PFSK-1 (cell line): Measurements from ENCODE around the gene KLHL8.

Source experiments
- FOXP2 ChIP-seq: optimal IDR thresholded peaks from 2 replicates; pipeline ENCODE3; 2011; ENCODE audit warnings: borderline replicate concordance, control low read depth, inconsistent platforms; ENCODE audit not compliant: insufficient read depth; ENCODE audit errors: extremely low read length, extremely low read depth
- POLR2AphosphoS5 ChIP-seq: IDR thresholded peaks from 2 replicates; pipeline ENCODE4 v1.6.1; 2012; ENCODE audit warnings: low read depth, mild to moderate bottlenecking, control low read depth, low read length, moderate library complexity
- REST ChIP-seq, 2 experiments: IDR thresholded peaks; 2 replicates each; pipeline versions ENCODE4 v1.6.1 to v1.8.0; 2011 to 2012; ENCODE audit warnings: low read depth in 2 of 2, low read length in 2 of 2, control low read depth in 1 of 2, inconsistent platforms in 1 of 2, mild to moderate bottlenecking in 1 of 2, moderate library complexity in 1 of 2; ENCODE audit not compliant: insufficient read depth in 1 of 2
- SIN3A ChIP-seq: IDR thresholded peaks from 2 replicates; pipeline ENCODE4 v1.6.1; 2012; ENCODE audit warnings: mild to moderate bottlenecking, low read length, moderate library complexity, borderline replicate concordance; ENCODE audit not compliant: insufficient read depth
- TAF1 ChIP-seq: IDR thresholded peaks from 2 replicates; pipeline ENCODE4 v1.6.1; 2012; ENCODE audit warnings: low read length, control low read depth, borderline replicate concordance; ENCODE audit not compliant: insufficient read depth

Gene KLHL8

GRCh38 chr4:87262886-87263285 is 42.5 kb upstream of the KLHL8 start:
- no peak for TF ChIP-seq POLR2AphosphoS5
- no peak for TF ChIP-seq TAF1

GRCh38 chr4:87260477-87260876 is 40.1 kb upstream of the KLHL8 start:
- TF ChIP-seq SIN3A (no peak), FOXP2 (no peak), POLR2AphosphoS5 (no peak), REST (IDR thresholded peaks at IDR 0.05; ENCODE audit: insufficient read depth in 1 of 2, low read depth in 2 of 2, low read length in 2 of 2) (no peak), TAF1 (no peak)

- TF ChIP-seq TAF1 (no peak), REST (IDR thresholded peaks at IDR 0.05; ENCODE audit: insufficient read depth in 1 of 2, low read depth in 2 of 2, low read length in 2 of 2) (no peak), SIN3A (no peak), POLR2AphosphoS5 (no peak), FOXP2 (no peak)
Measured at GRCh38 chr4:87258677-87259076, 38.3 kb upstream of the KLHL8 start.

GRCh38 chr4:87257523-87257922 is 37.1 kb upstream of the KLHL8 start:
- TF ChIP-seq POLR2AphosphoS5: no peak
- no peak for TF ChIP-seq SIN3A
- no peak for TF ChIP-seq REST (IDR thresholded peaks at IDR 0.05; ENCODE audit: insufficient read depth in 1 of 2, low read depth in 2 of 2, low read length in 2 of 2)
- TF ChIP-seq TAF1: no peak
- TF ChIP-seq FOXP2: no peak

- TF ChIP-seq FOXP2: no peak
- no peak for TF ChIP-seq SIN3A
- TF ChIP-seq TAF1: no peak
- no peak for TF ChIP-seq POLR2AphosphoS5
- TF ChIP-seq REST (IDR thresholded peaks at IDR 0.05; ENCODE audit: insufficient read depth in 1 of 2, low read depth in 2 of 2, low read length in 2 of 2): no peak
Measured at GRCh38 chr4:87255755-87256154, 35.3 kb upstream of the KLHL8 start.
